CD1c-positive myeloid dendritic cell (primary cell): ENCODE measurements around the gene GPR68.
"Not testable (repeated sequence)": the region's sequence is repeated elsewhere in the genome, so short reads cannot be mapped to it uniquely, and the experiment has no call there.

Source experiments
- DNase-seq: peaks from one replicate; pipeline ENCODE4 v3.0.0-alpha.2; 2016; ENCODE audit errors: extremely low spot score

Gene GPR68

GRCh38 chr14:91228112-91229004, 16.1 kb downstream of the GPR68 start:
- DNase-seq, result no peak

GRCh38 chr14:91227183-91227628, 17.3 kb downstream of the GPR68 start:
- no peak for DNase-seq

DNA sequence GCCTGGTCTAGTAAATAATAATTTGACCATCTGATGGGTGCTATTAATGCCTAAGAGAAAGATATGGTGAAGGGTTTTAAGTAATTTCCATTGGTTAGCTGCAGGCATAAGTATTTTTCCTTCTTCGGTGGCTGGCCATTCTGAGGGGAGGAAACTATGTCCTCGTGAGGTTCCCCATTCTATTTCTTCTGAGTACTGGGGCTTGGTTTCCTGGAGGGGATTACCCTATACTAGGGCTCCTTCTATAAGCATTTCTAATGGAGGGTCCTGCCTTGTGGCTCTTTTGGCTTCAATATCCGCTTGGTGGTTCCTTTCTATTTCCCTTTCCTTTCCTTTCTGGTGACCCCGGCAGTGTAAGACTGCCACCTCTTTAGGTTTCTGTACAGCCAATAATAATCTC, 18.1 kb downstream of the GPR68 start:
- not testable (repeated sequence) for DNase-seq

- no peak for DNase-seq
Observed at GRCh38 chr14:91225025-91225424, 19.5 kb downstream of the GPR68 start.

DNA sequence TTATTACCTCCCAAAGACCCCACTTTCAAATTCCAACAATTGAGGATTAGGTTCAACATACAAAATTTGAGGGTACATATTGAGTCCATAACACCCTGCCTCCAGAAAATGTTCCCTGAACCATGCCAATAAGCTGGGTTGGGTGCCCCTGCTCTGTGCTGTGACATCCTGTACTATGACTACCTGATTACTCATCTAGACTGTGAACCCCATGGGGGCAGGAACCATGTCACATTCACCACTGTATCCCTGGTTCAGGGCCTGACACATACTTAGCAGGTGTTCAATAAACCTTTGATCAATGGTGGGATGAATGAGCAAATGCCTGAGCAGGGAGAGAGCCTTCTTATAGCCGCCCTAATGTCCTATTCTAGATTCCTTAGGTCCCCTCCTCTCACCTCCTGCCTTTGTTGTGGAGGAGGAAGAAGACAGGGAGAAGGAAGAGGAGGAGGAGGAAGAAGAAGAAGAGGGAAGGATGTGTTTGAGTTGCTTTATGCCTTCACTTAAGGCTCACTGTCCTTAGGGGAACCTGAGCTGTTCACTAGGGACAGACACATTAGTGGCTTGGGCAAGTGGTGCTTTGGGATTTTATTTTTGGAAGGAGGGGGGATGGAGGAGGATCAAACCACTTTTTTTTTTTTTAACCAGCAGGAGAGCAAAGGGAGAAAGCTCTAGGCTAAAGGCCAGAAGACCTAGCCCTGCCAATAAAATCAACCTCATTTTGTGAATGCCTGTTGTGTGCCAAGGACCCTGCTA, 21.3 kb downstream of the GPR68 start:
- DNase-seq, result no peak

DNA sequence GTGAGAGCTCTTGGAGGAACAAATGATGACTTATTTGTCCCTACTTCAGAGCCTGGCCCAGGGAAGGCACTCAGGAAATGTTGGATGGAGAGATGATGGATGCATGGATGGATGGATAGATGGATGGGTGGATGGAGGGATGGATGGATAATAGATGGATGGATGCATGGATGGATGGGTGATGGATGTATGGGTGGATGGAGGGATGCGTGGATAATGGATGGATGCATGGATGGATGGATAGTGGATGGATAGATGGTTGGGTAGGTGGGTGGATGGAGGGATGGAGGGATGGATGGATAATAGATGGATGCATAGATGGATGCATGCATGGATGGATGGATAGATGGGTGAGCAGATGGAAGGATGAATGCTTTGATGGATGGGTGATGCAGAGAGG, 23.2 kb downstream of the GPR68 start:
- no peak for DNase-seq

DNA sequence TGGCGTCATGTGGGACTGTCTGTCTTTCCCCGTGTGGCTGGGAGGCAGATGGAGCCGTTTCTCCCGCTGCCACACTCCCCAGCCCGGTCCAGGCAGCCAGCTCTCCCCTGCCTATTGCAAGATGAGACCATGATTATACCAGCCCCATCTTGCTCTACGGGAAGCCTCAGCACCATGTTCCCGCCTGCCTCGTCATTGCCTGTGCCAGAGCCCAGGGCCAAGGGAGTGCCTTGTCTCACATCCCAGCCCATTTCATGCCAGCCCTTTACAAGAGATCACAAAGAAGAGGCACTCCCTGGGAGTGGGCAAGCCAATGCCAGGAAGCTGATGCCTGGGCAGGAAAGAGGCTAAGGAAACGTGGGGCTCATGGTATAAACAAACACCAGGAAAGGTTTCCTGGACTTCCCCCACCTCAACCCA, 23.9 kb downstream of the GPR68 start:
- DNase-seq, result no peak

GRCh38 chr14:91219517-91220389, 24.8 kb downstream of the GPR68 start:
- DNase-seq, result no peak

DNA sequence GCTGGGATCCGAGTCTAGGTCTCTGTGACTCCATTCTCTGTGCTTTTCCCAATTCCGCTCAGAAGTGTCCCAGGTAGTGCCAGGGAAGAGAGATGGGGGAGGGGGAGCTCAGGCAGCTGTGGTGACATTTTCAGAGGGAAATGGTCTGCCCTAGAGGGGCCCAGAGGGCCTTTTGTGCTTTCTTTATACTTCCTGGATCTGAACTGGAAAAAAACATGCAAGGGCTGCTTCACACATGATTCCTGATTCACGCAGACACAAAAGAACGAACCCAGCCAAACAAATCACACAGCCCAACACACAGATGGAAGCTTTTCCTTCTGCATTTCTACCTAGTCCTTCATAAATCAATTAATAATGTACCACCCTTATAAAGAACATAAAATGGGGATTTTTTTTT, 26.5 kb downstream of the GPR68 start:
- DNase-seq, result no peak

DNA sequence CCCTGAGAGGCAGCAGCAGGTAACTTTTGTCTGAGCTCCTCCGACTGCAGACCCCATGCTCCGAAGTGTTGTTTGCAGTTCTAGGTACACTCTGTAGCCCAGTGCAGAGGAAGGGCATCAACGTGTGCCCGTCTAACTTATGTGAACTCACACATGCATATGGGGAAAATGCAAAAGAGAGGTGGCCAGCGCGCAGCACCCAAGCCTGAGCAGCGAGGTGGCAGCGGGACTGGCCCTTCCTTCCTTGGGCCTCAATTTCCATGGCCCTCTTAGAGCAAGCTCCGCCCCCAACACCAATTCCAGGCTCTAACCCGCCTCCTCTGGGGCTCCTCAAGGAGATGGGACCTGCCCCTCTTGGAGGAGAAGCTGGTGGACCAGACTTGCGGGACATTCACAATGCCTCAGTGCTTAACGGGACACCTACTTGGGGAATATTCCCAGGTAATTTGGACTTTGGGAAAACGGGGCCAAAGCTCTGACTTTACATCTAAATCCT, 27.7 kb downstream of the GPR68 start:
- DNase-seq, result no peak

DNA sequence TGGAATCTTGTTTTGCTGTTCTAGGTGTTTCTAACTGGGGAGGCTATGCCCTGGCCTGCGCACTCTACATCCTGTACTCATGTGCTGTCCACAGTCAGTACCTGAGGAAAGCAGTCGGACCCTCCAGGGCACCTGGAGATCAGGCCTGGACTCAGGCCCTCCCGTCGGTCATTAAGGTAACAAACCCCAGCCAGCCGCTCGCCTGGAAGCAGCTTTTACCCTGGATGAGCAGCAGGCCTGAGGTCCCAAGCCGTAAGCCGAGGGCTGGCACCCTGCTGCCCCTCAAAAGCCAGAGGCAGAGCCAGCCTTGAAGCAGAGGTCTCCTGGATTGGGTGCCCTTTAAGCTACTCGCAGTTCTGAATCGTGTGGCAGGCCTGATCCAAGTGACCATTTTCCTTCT, 29.1 kb downstream of the GPR68 start:
- DNase-seq, result no peak

DNA sequence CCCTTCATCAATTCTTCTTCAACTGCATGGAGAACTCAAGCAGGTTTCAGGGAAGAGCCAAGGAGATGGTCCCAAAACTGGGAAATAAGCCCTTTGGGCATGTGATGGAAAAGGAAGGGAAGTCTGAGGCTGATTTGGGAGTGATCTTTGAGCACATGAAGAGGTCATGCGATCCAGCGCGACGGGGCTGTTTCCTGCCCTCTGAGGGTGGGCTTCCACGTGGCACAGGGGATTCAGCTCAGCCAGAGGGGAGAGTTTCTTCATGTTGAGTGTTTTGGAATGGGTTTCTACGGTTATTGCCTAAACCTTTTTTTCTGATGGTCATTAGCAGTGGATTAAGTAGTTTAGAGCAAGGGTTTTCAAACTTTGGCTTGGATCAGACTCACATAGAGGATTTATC, 30.2 kb downstream of the GPR68 start:
- no peak for DNase-seq

DNA sequence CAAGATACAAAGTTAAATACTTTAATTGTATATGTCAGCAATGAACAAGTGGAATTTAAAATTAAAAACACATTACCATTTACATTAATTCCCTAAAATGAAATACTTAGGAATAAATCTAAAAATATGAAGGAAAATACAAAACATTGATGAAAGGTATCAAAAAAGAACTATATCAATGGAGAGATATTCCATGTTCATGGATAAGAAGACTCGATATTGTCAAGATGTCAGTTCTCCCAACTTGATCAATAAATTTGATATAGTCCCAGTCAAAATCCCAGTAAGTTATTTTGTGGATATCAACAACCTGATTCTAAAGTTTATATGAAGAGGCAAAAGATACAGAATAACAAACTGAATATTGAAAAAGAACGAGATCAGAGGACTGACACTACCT, 33.5 kb downstream of the GPR68 start:
- DNase-seq, result no peak

DNA sequence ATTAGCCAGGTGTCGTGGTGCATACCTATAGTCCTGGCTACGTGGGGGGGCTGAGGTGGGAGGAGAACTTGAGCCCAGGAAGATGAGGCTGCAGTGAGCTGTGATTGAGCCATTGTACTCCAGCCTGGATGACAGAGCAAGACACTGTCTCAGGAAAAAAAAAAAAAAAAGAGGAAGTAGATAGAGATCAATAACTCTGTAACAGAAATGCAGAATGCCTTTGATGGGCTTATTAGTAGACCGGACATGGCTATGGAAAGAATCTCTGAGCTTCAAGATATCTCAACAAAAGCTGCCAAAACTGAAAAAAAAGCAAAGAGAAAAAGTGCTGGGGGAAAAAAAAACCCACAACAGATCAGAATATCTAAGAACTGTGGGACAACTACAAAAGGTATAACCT, 37.5 kb downstream of the GPR68 start:
- no peak for DNase-seq

- DNase-seq, result no peak
Observed at GRCh38 chr14:91205459-91205858, 39.0 kb downstream of the GPR68 start.

GRCh38 chr14:91204657-91205056, 39.8 kb downstream of the GPR68 start:
- DNase-seq, result no peak

DNA sequence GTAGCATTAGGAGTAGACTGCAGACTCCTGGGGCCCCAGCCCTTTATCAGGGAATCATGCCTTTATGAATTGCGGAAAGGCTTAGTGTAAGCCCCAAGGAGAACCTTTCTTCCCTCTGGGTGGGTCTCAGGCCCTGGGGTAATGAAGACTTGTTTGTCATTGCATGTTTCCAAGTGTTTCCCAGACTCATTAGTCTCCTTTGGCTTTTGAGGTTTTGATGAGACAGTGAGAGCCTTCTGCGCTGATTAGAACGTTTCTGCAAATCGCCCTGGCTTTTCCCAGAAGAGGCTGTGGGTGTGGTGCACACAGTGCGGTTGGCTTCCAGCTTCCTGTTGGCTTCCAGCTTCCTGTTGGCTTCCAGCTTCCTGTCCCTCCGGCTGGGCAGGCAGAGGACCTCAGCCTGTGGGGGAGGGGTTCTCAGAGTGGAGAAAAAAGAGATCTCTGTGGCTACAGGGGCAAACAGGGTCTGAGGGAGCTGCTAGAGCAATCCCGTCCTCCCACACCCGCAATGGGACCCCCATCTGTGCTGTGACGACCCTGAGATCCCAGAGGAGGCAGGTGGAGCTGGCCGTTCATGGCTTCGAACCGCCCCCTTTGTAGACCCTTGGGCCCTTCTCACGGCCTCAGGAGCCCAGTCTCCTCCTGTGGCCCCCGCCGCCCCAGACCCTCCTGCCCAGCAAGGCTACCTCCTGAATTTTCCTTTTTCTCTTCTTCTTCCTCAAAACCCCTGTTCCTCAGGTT, 42.1 kb downstream of the GPR68 start:
- peak; percentile 53 for DNase-seq

GRCh38 chr14:91200802-91201201, 43.7 kb downstream of the GPR68 start:
- not testable (repeated sequence) for DNase-seq

- DNase-seq, result no peak
Observed at GRCh38 chr14:91197631-91198030, 46.9 kb downstream of the GPR68 start.

- no peak for DNase-seq
Observed at GRCh38 chr14:91195881-91196280, 48.6 kb downstream of the GPR68 start.

GRCh38 chr14:91193069-91193468, 51.4 kb downstream of the GPR68 start:
- DNase-seq, result no peak
